GM12878 (cell line): Measurements from ENCODE around the gene RIN2.

Experiments used
- CHD4 ChIP-seq: fragments of 200-600 bp; sonication (generic); IDR thresholded peaks from 2 replicates; pipeline ENCODE4 v1.6.1; 2016; ENCODE audit warnings: mild to moderate bottlenecking
- TF ChIP-seq, protein P1 (sequence below): IDR thresholded peaks from 2 replicates; pipeline ENCODE4 v1.6.1; 2012; ENCODE audit warnings: low read depth, low read length, improper control_type of control experiment

- no peak for TF ChIP-seq CHD4
- TF ChIP-seq, protein P1, sequence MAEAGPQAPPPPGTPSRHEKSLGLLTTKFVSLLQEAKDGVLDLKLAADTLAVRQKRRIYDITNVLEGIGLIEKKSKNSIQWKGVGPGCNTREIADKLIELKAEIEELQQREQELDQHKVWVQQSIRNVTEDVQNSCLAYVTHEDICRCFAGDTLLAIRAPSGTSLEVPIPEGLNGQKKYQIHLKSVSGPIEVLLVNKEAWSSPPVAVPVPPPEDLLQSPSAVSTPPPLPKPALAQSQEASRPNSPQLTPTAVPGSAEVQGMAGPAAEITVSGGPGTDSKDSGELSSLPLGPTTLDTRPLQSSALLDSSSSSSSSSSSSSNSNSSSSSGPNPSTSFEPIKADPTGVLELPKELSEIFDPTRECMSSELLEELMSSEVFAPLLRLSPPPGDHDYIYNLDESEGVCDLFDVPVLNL, result no peak
Observed at GRCh38 chr20:19739351-19739750, 18.7 kb upstream of the RIN2 start.
